ENCODE measurements around the gene TNNI3K. TPM values are rescaled to one million over a fixed set of nuclear protein-coding genes. Genes with fewer than 3 reads are reported as not detected.

The TNNI3K gene
- total and polyA plus RNA-seq, 9 donors, result 0.73 to 2.6 (median 1.5) TPM; not detected in 1

DNA sequence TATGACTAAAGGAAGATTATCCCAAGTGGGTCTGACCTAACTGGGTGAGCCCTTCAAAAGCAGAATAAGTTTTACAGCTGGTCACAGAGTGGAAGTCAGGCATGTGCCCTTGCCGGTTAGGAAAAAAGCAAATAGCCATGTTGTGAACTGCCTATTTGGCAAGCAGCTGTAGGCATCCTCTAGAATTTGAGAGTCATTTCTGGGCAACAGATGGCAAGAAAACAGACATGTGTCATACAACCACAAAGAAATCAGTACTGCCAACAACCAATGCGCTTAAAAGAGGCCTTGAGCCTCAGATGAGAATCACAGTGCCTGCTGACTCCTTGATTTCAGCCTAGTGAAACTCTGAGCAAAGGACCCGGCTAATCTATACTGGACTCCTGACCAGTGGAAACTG is 250.4 kb downstream of the TNNI3K start:
- intact Hi-C loops (cut with DNase I), result no loop called here
- Histone ChIP-seq H3K27ac (no peak overlapping the region), H3K36me3 (no peaks in the 10 kb centered on the region), H3K4me3 (no peak overlapping the region), H3K4me1 (ENCODE audit: insufficient read depth) (no peaks in the 10 kb centered on the region), H3K27me3 (no peaks in the 10 kb centered on the region), H3K9me3 (no peaks in the 10 kb centered on the region)
- TF ChIP-seq POLR2A (IDR thresholded peaks at IDR 0.05), result no peak
- no peak for TF ChIP-seq EP300 (IDR thresholded peaks at IDR 0.05)
- TF ChIP-seq, protein P1, sequence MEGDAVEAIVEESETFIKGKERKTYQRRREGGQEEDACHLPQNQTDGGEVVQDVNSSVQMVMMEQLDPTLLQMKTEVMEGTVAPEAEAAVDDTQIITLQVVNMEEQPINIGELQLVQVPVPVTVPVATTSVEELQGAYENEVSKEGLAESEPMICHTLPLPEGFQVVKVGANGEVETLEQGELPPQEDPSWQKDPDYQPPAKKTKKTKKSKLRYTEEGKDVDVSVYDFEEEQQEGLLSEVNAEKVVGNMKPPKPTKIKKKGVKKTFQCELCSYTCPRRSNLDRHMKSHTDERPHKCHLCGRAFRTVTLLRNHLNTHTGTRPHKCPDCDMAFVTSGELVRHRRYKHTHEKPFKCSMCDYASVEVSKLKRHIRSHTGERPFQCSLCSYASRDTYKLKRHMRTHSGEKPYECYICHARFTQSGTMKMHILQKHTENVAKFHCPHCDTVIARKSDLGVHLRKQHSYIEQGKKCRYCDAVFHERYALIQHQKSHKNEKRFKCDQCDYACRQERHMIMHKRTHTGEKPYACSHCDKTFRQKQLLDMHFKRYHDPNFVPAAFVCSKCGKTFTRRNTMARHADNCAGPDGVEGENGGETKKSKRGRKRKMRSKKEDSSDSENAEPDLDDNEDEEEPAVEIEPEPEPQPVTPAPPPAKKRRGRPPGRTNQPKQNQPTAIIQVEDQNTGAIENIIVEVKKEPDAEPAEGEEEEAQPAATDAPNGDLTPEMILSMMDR (IDR thresholded peaks at IDR 0.05), result no peak
- 83 to 86% (median 86%) methylated on average over 3 of the region's 3 CpGs for WGBS, 3 donors
- no peak for DNase-seq

- intact Hi-C loops (cut with DNase I), result no loop called here
- Histone ChIP-seq H3K9me3 (no peaks in the 10 kb centered on the region), H3K27me3 (no peaks in the 10 kb centered on the region), H3K4me1 (ENCODE audit: insufficient read depth) (no peaks in the 10 kb centered on the region), H3K4me3 (no peak overlapping the region), H3K27ac (no peak overlapping the region), H3K36me3 (no peaks in the 10 kb centered on the region)
- TF ChIP-seq POLR2A (IDR thresholded peaks at IDR 0.05) (no peak), EP300 (IDR thresholded peaks at IDR 0.05) (no peak)
- TF ChIP-seq, protein P1 (IDR thresholded peaks at IDR 0.05), result no peak
- 72 to 84% (median 82%) methylated on average over 1 of the region's 1 CpG for WGBS, 3 donors
- no peak for DNase-seq
These were observed 250.8 kb downstream of the TNNI3K start for GRCh38 chr1:74486036-74486435.

DNA sequence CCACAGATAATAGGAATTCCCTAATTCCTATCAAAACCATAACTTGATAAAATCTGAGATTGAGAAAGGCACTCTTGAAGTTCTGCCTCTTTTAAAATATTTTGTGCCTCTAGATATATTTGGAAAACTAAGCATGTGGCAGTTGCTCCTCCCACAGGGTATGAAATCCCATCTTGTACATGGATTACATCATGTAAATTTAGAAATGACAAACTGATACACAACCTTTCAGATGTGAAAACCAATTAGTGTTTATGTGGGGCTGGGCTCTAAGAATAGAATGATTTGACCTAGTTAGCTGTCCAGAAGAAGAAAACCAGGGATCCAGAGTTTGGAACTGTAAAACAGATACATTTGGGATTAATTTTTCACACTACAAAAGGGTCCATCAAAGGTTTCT is 261.5 kb downstream of the TNNI3K start:
- Histone ChIP-seq H3K27me3 (no peaks in the 10 kb centered on the region), H3K4me1 (ENCODE audit: insufficient read depth) (no peaks in the 10 kb centered on the region), H3K9me3 (no peaks in the 10 kb centered on the region), H3K27ac (no peak overlapping the region), H3K4me3 (no peak overlapping the region), H3K36me3 (no peaks in the 10 kb centered on the region)
- DNase-seq, result no peak
- intact Hi-C loops (cut with DNase I), result no loop called here
- TF ChIP-seq, protein P1 (IDR thresholded peaks at IDR 0.05), result no peak
- TF ChIP-seq EP300 (IDR thresholded peaks at IDR 0.05) (no peak), POLR2A (IDR thresholded peaks at IDR 0.05) (no peak)

DNA sequence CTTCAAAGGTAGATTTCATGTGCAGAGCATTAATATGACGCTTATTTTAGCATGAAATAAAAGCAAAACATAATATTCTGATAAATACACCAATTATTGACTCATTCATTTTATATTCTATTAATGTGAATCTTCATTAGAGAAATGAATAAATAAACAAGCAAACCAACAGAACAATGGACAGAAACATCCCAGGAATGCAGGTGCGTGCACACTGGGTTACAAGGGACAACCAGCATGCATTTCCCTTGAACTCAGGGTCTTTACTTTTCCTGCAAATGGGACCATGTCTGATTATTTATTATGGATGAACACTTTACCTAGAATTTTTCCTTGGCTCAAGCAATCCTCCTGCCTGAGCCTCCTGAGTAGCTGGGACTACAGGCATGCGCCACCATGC is 263.7 kb downstream of the TNNI3K start:
- Histone ChIP-seq H3K4me3 (no peak overlapping the region), H3K4me1 (ENCODE audit: insufficient read depth) (no peaks in the 10 kb centered on the region), H3K27ac (no peak overlapping the region), H3K36me3 (no peaks in the 10 kb centered on the region), H3K27me3 (no peaks in the 10 kb centered on the region), H3K9me3 (no peaks in the 10 kb centered on the region)
- DNase-seq, result no peak
- WGBS, 3 donors, result 92 to 97% (median 94%) methylated on average over 3 of the region's 3 CpGs
- TF ChIP-seq POLR2A (IDR thresholded peaks at IDR 0.05) (no peak), EP300 (IDR thresholded peaks at IDR 0.05) (no peak)
- TF ChIP-seq, protein P1 (IDR thresholded peaks at IDR 0.05), result no peak
- intact Hi-C loops (cut with DNase I), result no loop called here

GRCh38 chr1:74502432-74502831 is 267.2 kb downstream of the TNNI3K start:
- TF ChIP-seq EP300 (IDR thresholded peaks at IDR 0.05) (no peak), POLR2A (IDR thresholded peaks at IDR 0.05) (no peak)
- TF ChIP-seq, protein P1 (IDR thresholded peaks at IDR 0.05), result no peak
- no peaks in the 10 kb centered on the region for H3K9me3 ChIP-seq
- WGBS, 3 donors, result 18 to 22% (median 22%) methylated on average over 4 of the region's 4 CpGs
- intact Hi-C loops (cut with DNase I), result no loop called here
- H3K36me3 ChIP-seq, result no peaks in the 10 kb centered on the region
- H3K27ac ChIP-seq, result no peak overlapping the region
- no peak for DNase-seq
- no peaks in the 10 kb centered on the region for H3K27me3 ChIP-seq
- no peak overlapping the region for H3K4me3 ChIP-seq
- H3K4me1 ChIP-seq (ENCODE audit: insufficient read depth), result no peaks in the 10 kb centered on the region
